Measurements from ENCODE around the gene STRIT1.

STRIT1 gene

DNA sequence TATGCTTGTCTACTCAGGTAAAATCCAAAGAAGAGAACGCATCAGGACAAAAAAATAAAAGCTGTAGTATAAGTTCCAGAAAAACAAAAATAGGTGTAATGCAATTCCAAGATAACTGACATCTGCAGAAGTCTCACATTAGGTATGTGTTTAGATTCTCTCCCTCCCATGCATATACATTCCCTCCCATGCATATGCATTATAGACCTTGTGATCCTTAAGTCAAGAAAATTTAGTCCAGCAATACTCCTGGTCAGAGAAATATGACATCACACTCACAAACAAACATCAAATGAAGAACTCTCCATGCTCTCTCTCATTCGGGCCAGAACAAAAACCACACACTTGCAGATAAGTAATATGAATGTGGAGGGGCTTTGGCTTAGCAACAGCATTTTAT is 25.3 kb upstream of the STRIT1 start:
- H4K20me1 ChIP-seq (ENCODE audit: insufficient read depth, low read length) = no peaks in the 10 kb centered on the region
- TF ChIP-seq, protein P1, sequence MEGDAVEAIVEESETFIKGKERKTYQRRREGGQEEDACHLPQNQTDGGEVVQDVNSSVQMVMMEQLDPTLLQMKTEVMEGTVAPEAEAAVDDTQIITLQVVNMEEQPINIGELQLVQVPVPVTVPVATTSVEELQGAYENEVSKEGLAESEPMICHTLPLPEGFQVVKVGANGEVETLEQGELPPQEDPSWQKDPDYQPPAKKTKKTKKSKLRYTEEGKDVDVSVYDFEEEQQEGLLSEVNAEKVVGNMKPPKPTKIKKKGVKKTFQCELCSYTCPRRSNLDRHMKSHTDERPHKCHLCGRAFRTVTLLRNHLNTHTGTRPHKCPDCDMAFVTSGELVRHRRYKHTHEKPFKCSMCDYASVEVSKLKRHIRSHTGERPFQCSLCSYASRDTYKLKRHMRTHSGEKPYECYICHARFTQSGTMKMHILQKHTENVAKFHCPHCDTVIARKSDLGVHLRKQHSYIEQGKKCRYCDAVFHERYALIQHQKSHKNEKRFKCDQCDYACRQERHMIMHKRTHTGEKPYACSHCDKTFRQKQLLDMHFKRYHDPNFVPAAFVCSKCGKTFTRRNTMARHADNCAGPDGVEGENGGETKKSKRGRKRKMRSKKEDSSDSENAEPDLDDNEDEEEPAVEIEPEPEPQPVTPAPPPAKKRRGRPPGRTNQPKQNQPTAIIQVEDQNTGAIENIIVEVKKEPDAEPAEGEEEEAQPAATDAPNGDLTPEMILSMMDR (IDR thresholded peaks at IDR 0.05; ENCODE audit: borderline replicate concordance, extremely low read depth, low read length, poor library complexity, severe bottlenecking) = no peak
- no peak for TF ChIP-seq EZH2 (IDR thresholded peaks at IDR 0.05; ENCODE audit: borderline replicate concordance, low read depth, low read length, severe bottlenecking)
- H3K4me1 ChIP-seq (ENCODE audit: insufficient read depth, low read length) = no peaks in the 10 kb centered on the region
- H3K79me2 ChIP-seq (ENCODE audit: insufficient read depth, low read length) = no peaks in the 10 kb centered on the region
- H3K4me2 ChIP-seq (ENCODE audit: insufficient read depth, low read length) = no peak overlapping the region
- no peak overlapping the region for H3K27ac ChIP-seq (ENCODE audit: low read length)
- no peaks in the 10 kb centered on the region for H3K36me3 ChIP-seq (ENCODE audit: insufficient read depth, low read length)
- DNase-seq (no peak), ATAC-seq (ENCODE audit: insufficient read depth, low read depth) (no peak)
- H2AFZ ChIP-seq (ENCODE audit: low read depth, low read length) = no peak overlapping the region
- H3K9ac ChIP-seq (ENCODE audit: low read depth, low read length) = no peak overlapping the region
- no peaks in the 10 kb centered on the region for H3K27me3 ChIP-seq (ENCODE audit: insufficient read depth, low read length, poor library complexity)
- no peak overlapping the region for H3K4me3 ChIP-seq (ENCODE audit: low read depth in 1 of 2, low read length in 2 of 2)
- no peaks in the 10 kb centered on the region for H3K9me3 ChIP-seq (ENCODE audit: insufficient read depth, low read length, severe bottlenecking)

DNA sequence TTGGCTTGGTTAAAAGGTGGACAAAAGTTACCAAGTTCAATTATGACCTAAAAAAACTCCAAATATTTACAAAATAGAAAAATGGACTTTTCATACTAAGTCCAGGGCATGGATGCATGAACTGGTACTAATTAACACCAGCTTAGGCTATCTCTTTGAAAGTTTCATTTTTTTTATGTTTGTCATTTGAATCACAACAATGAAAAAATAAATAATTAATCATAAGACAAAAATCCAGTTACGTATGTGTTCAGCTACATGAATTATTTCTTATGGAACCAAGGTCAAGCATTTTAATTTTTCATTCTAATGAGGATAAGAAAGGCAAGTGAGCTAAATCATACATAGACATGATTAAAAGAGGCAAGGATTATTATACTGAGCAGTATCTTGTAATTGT is 23.7 kb upstream of the STRIT1 start:
- no peaks in the 10 kb centered on the region for H3K4me1 ChIP-seq (ENCODE audit: insufficient read depth, low read length)
- no peaks in the 10 kb centered on the region for H3K79me2 ChIP-seq (ENCODE audit: insufficient read depth, low read length)
- TF ChIP-seq EZH2 (IDR thresholded peaks at IDR 0.05; ENCODE audit: borderline replicate concordance, low read depth, low read length, severe bottlenecking) = no peak
- TF ChIP-seq, protein P1 (IDR thresholded peaks at IDR 0.05; ENCODE audit: borderline replicate concordance, extremely low read depth, low read length, poor library complexity, severe bottlenecking) = no peak
- no peak overlapping the region for H3K9ac ChIP-seq (ENCODE audit: low read depth, low read length)
- no peaks in the 10 kb centered on the region for H3K9me3 ChIP-seq (ENCODE audit: insufficient read depth, low read length, severe bottlenecking)
- no peaks in the 10 kb centered on the region for H3K27me3 ChIP-seq (ENCODE audit: insufficient read depth, low read length, poor library complexity)
- H3K4me3 ChIP-seq (ENCODE audit: low read depth in 1 of 2, low read length in 2 of 2) = no peak overlapping the region
- no peaks in the 10 kb centered on the region for H4K20me1 ChIP-seq (ENCODE audit: insufficient read depth, low read length)
- ATAC-seq (ENCODE audit: insufficient read depth, low read depth) = no peak
- no peak overlapping the region for H2AFZ ChIP-seq (ENCODE audit: low read depth, low read length)
- no peak for DNase-seq
- no peak overlapping the region for H3K4me2 ChIP-seq (ENCODE audit: insufficient read depth, low read length)
- no peaks in the 10 kb centered on the region for H3K36me3 ChIP-seq (ENCODE audit: insufficient read depth, low read length)
- H3K27ac ChIP-seq (ENCODE audit: low read length) = no peak overlapping the region

DNA sequence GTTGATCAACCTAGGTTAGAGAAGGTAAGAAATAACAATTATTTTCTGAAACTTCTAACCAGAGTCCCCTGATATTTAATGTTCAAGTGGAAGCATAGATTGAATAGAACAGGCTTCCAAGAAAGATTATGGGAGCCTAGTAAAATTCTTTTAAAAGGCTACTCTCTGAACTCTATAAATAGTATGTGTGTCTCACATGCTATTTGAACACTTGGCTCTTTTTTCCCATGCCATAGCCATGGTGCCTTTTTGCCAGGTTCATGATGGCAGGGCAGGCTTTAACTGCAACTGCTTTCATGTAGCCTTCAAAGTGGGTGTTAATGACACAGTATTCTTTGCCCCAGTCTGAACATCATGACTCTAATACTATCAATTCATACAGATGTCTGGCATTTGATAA is 22.9 kb upstream of the STRIT1 start:
- no peak overlapping the region for H3K27ac ChIP-seq (ENCODE audit: low read length)
- no peaks in the 10 kb centered on the region for H3K27me3 ChIP-seq (ENCODE audit: insufficient read depth, low read length, poor library complexity)
- no peaks in the 10 kb centered on the region for H3K36me3 ChIP-seq (ENCODE audit: insufficient read depth, low read length)
- H2AFZ ChIP-seq (ENCODE audit: low read depth, low read length) = no peak overlapping the region
- no peaks in the 10 kb centered on the region for H3K9me3 ChIP-seq (ENCODE audit: insufficient read depth, low read length, severe bottlenecking)
- no peak for TF ChIP-seq EZH2 (IDR thresholded peaks at IDR 0.05; ENCODE audit: borderline replicate concordance, low read depth, low read length, severe bottlenecking)
- TF ChIP-seq, protein P1 (IDR thresholded peaks at IDR 0.05; ENCODE audit: borderline replicate concordance, extremely low read depth, low read length, poor library complexity, severe bottlenecking) = no peak
- no peak overlapping the region for H3K4me3 ChIP-seq (ENCODE audit: low read depth in 1 of 2, low read length in 2 of 2)
- H3K4me2 ChIP-seq (ENCODE audit: insufficient read depth, low read length) = no peak overlapping the region
- no peak overlapping the region for H3K9ac ChIP-seq (ENCODE audit: low read depth, low read length)
- ATAC-seq (ENCODE audit: insufficient read depth, low read depth) (no peak), DNase-seq (no peak)
- no peaks in the 10 kb centered on the region for H3K4me1 ChIP-seq (ENCODE audit: insufficient read depth, low read length)
- no peaks in the 10 kb centered on the region for H4K20me1 ChIP-seq (ENCODE audit: insufficient read depth, low read length)
- no peaks in the 10 kb centered on the region for H3K79me2 ChIP-seq (ENCODE audit: insufficient read depth, low read length)

DNA sequence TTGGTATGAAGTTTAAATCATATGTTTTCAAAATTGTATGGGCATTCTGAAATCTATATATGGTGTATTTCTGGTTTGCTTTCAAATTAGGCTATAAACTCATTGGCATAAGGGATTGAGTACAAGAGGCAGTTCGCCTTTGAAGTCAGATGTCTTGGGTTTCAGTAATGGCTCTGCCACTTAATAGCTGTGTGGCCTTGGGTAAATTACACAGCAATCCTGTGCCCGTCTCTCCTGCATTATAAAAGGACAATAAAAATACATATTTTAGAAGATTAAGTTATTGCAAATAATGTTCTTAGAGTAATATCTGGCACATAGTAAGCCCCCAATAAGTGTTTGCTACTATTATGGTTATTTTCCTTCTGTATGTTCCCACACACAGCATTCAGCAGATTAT is 20.4 kb upstream of the STRIT1 start:
- H2AFZ ChIP-seq (ENCODE audit: low read depth, low read length) = no peak overlapping the region
- no peaks in the 10 kb centered on the region for H3K36me3 ChIP-seq (ENCODE audit: insufficient read depth, low read length)
- no peak overlapping the region for H3K4me3 ChIP-seq (ENCODE audit: low read depth in 1 of 2, low read length in 2 of 2)
- ATAC-seq (ENCODE audit: insufficient read depth, low read depth) (no peak), DNase-seq (no peak)
- no peak overlapping the region for H3K9ac ChIP-seq (ENCODE audit: low read depth, low read length)
- H3K9me3 ChIP-seq (ENCODE audit: insufficient read depth, low read length, severe bottlenecking) = no peaks in the 10 kb centered on the region
- no peak overlapping the region for H3K4me2 ChIP-seq (ENCODE audit: insufficient read depth, low read length)
- H3K27me3 ChIP-seq (ENCODE audit: insufficient read depth, low read length, poor library complexity) = no peaks in the 10 kb centered on the region
- TF ChIP-seq, protein P1 (IDR thresholded peaks at IDR 0.05; ENCODE audit: borderline replicate concordance, extremely low read depth, low read length, poor library complexity, severe bottlenecking) = no peak
- TF ChIP-seq EZH2 (IDR thresholded peaks at IDR 0.05; ENCODE audit: borderline replicate concordance, low read depth, low read length, severe bottlenecking) = no peak
- H3K79me2 ChIP-seq (ENCODE audit: insufficient read depth, low read length) = no peaks in the 10 kb centered on the region
- H3K4me1 ChIP-seq (ENCODE audit: insufficient read depth, low read length) = no peaks in the 10 kb centered on the region
- H4K20me1 ChIP-seq (ENCODE audit: insufficient read depth, low read length) = no peaks in the 10 kb centered on the region
- H3K27ac ChIP-seq (ENCODE audit: low read length) = no peak overlapping the region
